ENCODE data around the gene TRIM46.

- no peak for TF ChIP-seq POLR2A (IDR thresholded peaks at IDR 0.05)
- TF ChIP-seq CTCF (IDR thresholded peaks at IDR 0.05), result no peak
These were observed 14.6 kb downstream of the TRIM46 start for GRCh38 chr1:155188268-155188667.

Data from right lobe of liver (tissue), 4 donors.